ENCODE measurements around the gene NDUFB1. TPM values are rescaled to one million over a fixed set of nuclear protein-coding genes. Genes with fewer than 3 reads are reported as not detected.

The NDUFB1 gene
- total and polyA plus RNA-seq, 2 donors = 413 to 686 TPM

- WGBS = 98% methylated on average over 3 of the region's 3 CpGs
- Histone ChIP-seq H3K27ac (ENCODE audit: low read depth in 1 of 2, low read length in 1 of 2) (no peak overlapping the region), H3K4me3 (ENCODE audit: low read length in 2 of 2) (no peak overlapping the region), H3K36me3 (ENCODE audit: control insufficient read depth in 2 of 2, insufficient read depth in 2 of 2, low read length in 1 of 2) (peaks cover 41 to 77% of the 10 kb centered on the region in 2 donors), H3K9me3 (ENCODE audit: control insufficient read depth in 2 of 2, insufficient read depth in 1 of 2, low read length in 1 of 2) (no peaks in the 10 kb centered on the region), H3K4me1 (ENCODE audit: control insufficient read depth in 2 of 2, insufficient read depth in 2 of 2, low read length in 2 of 2) (no peaks in the 10 kb centered on the region), H3K27me3 (ENCODE audit: control insufficient read depth in 2 of 2, insufficient read depth in 1 of 2, low read length in 1 of 2) (no peaks in the 10 kb centered on the region)
- no peak for DNase-seq (ENCODE audit: low read depth in 6 of 9, low spot score in 9 of 9)
Observed at GRCh38 chr14:92143962-92144361, 22.5 kb upstream of the NDUFB1 start.

GRCh38 chr14:92143309-92143708, 21.8 kb upstream of the NDUFB1 start:
- Histone ChIP-seq H3K27ac (ENCODE audit: low read depth in 1 of 2, low read length in 1 of 2) (no peak overlapping the region), H3K27me3 (ENCODE audit: control insufficient read depth in 2 of 2, insufficient read depth in 1 of 2, low read length in 1 of 2) (no peaks in the 10 kb centered on the region), H3K4me1 (ENCODE audit: control insufficient read depth in 2 of 2, insufficient read depth in 2 of 2, low read length in 2 of 2) (no peaks in the 10 kb centered on the region), H3K36me3 (ENCODE audit: control insufficient read depth in 2 of 2, insufficient read depth in 2 of 2, low read length in 1 of 2) (peaks cover 45 to 80% of the 10 kb centered on the region in 2 donors), H3K4me3 (ENCODE audit: low read length in 2 of 2) (no peak overlapping the region), H3K9me3 (ENCODE audit: control insufficient read depth in 2 of 2, insufficient read depth in 1 of 2, low read length in 1 of 2) (no peaks in the 10 kb centered on the region)
- WGBS = 90% methylated on average over 4 of the region's 4 CpGs
- DNase-seq (ENCODE audit: low read depth in 6 of 9, low spot score in 9 of 9) = no peak

GRCh38 chr14:92135269-92135668, 13.8 kb upstream of the NDUFB1 start:
- peak in 4 of 9 donors; percentile 10 to 48 (median 16) for DNase-seq (ENCODE audit: low read depth in 6 of 9, low spot score in 9 of 9)
- H3K4me1 ChIP-seq (ENCODE audit: control insufficient read depth in 2 of 2, insufficient read depth in 2 of 2, low read length in 2 of 2) = no peaks in the 10 kb centered on the region
- peaks cover 28 to 73% of the 10 kb centered on the region in 2 donors for H3K36me3 ChIP-seq (ENCODE audit: control insufficient read depth in 2 of 2, insufficient read depth in 2 of 2, low read length in 1 of 2)
- H3K9me3 ChIP-seq (ENCODE audit: control insufficient read depth in 2 of 2, insufficient read depth in 1 of 2, low read length in 1 of 2) = no peaks in the 10 kb centered on the region
- no peak overlapping the region for H3K4me3 ChIP-seq (ENCODE audit: low read length in 2 of 2)
- 89% methylated on average over 1 of the region's 1 CpG for WGBS
- no peak overlapping the region for H3K27ac ChIP-seq (ENCODE audit: low read depth in 1 of 2, low read length in 1 of 2)
- no peaks in the 10 kb centered on the region for H3K27me3 ChIP-seq (ENCODE audit: control insufficient read depth in 2 of 2, insufficient read depth in 1 of 2, low read length in 1 of 2)

GRCh38 chr14:92134456-92134855, 12.9 kb upstream of the NDUFB1 start:
- Histone ChIP-seq H3K9me3 (ENCODE audit: control insufficient read depth in 2 of 2, insufficient read depth in 1 of 2, low read length in 1 of 2) (no peaks in the 10 kb centered on the region), H3K27me3 (ENCODE audit: control insufficient read depth in 2 of 2, insufficient read depth in 1 of 2, low read length in 1 of 2) (no peaks in the 10 kb centered on the region), H3K27ac (ENCODE audit: low read depth in 1 of 2, low read length in 1 of 2) (no peak overlapping the region), H3K4me3 (ENCODE audit: low read length in 2 of 2) (no peak overlapping the region), H3K36me3 (ENCODE audit: control insufficient read depth in 2 of 2, insufficient read depth in 2 of 2, low read length in 1 of 2) (peaks cover 28 to 78% of the 10 kb centered on the region in 2 donors), H3K4me1 (ENCODE audit: control insufficient read depth in 2 of 2, insufficient read depth in 2 of 2, low read length in 2 of 2) (no peaks in the 10 kb centered on the region)
- DNase-seq (ENCODE audit: low read depth in 6 of 9, low spot score in 9 of 9) = no peak
- WGBS = 99% methylated on average over 1 of the region's 1 CpG

GRCh38 chr14:92122761-92123160, 1.3 kb upstream of the NDUFB1 start:
- Histone ChIP-seq H3K27me3 (ENCODE audit: control insufficient read depth in 2 of 2, insufficient read depth in 1 of 2, low read length in 1 of 2) (no peaks in the 10 kb centered on the region), H3K4me1 (ENCODE audit: control insufficient read depth in 2 of 2, insufficient read depth in 2 of 2, low read length in 2 of 2) (peaks cover 11 to 14% of the 10 kb centered on the region in 2 donors), H3K36me3 (ENCODE audit: control insufficient read depth in 2 of 2, insufficient read depth in 2 of 2, low read length in 1 of 2) (peaks cover 0 to 26% of the 10 kb centered on the region in 2 donors), H3K27ac (ENCODE audit: low read depth in 1 of 2, low read length in 1 of 2) (peak overlapping the region in 1 of 2 donors; percentile 89), H3K9me3 (ENCODE audit: control insufficient read depth in 2 of 2, insufficient read depth in 1 of 2, low read length in 1 of 2) (no peaks in the 10 kb centered on the region), H3K4me3 (ENCODE audit: low read length in 2 of 2) (peak overlapping the region; percentile 76 to 99)
- WGBS = 73% methylated on average over 9 of the region's 9 CpGs
- DNase-seq (ENCODE audit: low read depth in 6 of 9, low spot score in 9 of 9) = no peak

GRCh38 chr14:92122351-92122677, 808 bp upstream of the NDUFB1 start:
- H3K36me3 ChIP-seq (ENCODE audit: control insufficient read depth in 2 of 2, insufficient read depth in 2 of 2, low read length in 1 of 2) = peaks cover 0 to 26% of the 10 kb centered on the region in 2 donors
- peak overlapping the region; percentile 76 to 99 for H3K4me3 ChIP-seq (ENCODE audit: low read length in 2 of 2)
- peaks cover 11 to 14% of the 10 kb centered on the region in 2 donors for H3K4me1 ChIP-seq (ENCODE audit: control insufficient read depth in 2 of 2, insufficient read depth in 2 of 2, low read length in 2 of 2)
- no peaks in the 10 kb centered on the region for H3K9me3 ChIP-seq (ENCODE audit: control insufficient read depth in 2 of 2, insufficient read depth in 1 of 2, low read length in 1 of 2)
- H3K27me3 ChIP-seq (ENCODE audit: control insufficient read depth in 2 of 2, insufficient read depth in 1 of 2, low read length in 1 of 2) = no peaks in the 10 kb centered on the region
- H3K27ac ChIP-seq (ENCODE audit: low read depth in 1 of 2, low read length in 1 of 2) = peak overlapping the region in 1 of 2 donors; percentile 89
- WGBS = under 1% methylated on average over 22 of the region's 22 CpGs
- DNase-seq (ENCODE audit: low read depth in 6 of 9, low spot score in 9 of 9) = peak in 5 of 9 donors; percentile 22 to 68 (median 29)

GRCh38 chr14:92121207-92121669, 268 bp downstream of the NDUFB1 start:
- peak overlapping the region; percentile 86 to 89 for H3K27ac ChIP-seq (ENCODE audit: low read depth in 1 of 2, low read length in 1 of 2)
- H3K36me3 ChIP-seq (ENCODE audit: control insufficient read depth in 2 of 2, insufficient read depth in 2 of 2, low read length in 1 of 2) = peaks cover 0 to 23% of the 10 kb centered on the region in 2 donors
- DNase-seq (ENCODE audit: low read depth in 6 of 9, low spot score in 9 of 9) = peak in 4 of 9 donors; percentile 10 to 33 (median 22)
- no peaks in the 10 kb centered on the region for H3K9me3 ChIP-seq (ENCODE audit: control insufficient read depth in 2 of 2, insufficient read depth in 1 of 2, low read length in 1 of 2)
- peak overlapping the region; percentile 76 to 99 for H3K4me3 ChIP-seq (ENCODE audit: low read length in 2 of 2)
- under 1% methylated on average over 36 of the region's 36 CpGs for WGBS
- H3K27me3 ChIP-seq (ENCODE audit: control insufficient read depth in 2 of 2, insufficient read depth in 1 of 2, low read length in 1 of 2) = no peaks in the 10 kb centered on the region
- peaks cover 11 to 14% of the 10 kb centered on the region in 2 donors for H3K4me1 ChIP-seq (ENCODE audit: control insufficient read depth in 2 of 2, insufficient read depth in 2 of 2, low read length in 2 of 2)

- Histone ChIP-seq H3K36me3 (ENCODE audit: control insufficient read depth in 2 of 2, insufficient read depth in 2 of 2, low read length in 1 of 2) (no peaks in the 10 kb centered on the region), H3K4me3 (ENCODE audit: low read length in 2 of 2) (no peak overlapping the region), H3K27me3 (ENCODE audit: control insufficient read depth in 2 of 2, insufficient read depth in 1 of 2, low read length in 1 of 2) (no peaks in the 10 kb centered on the region), H3K4me1 (ENCODE audit: control insufficient read depth in 2 of 2, insufficient read depth in 2 of 2, low read length in 2 of 2) (peaks cover 16 to 24% of the 10 kb centered on the region in 2 donors), H3K27ac (ENCODE audit: low read depth in 1 of 2, low read length in 1 of 2) (no peak overlapping the region), H3K9me3 (ENCODE audit: control insufficient read depth in 2 of 2, insufficient read depth in 1 of 2, low read length in 1 of 2) (no peaks in the 10 kb centered on the region)
- no peak for DNase-seq (ENCODE audit: low read depth in 6 of 9, low spot score in 9 of 9)
- WGBS = 95% methylated on average over 5 of the region's 5 CpGs
Observed at GRCh38 chr14:92109490-92109889, 12.0 kb downstream of the NDUFB1 start.

- H3K9me3 ChIP-seq (ENCODE audit: control insufficient read depth in 2 of 2, insufficient read depth in 1 of 2, low read length in 1 of 2) = no peaks in the 10 kb centered on the region
- WGBS = 38% methylated on average over 11 of the region's 11 CpGs
- H3K27ac ChIP-seq (ENCODE audit: low read depth in 1 of 2, low read length in 1 of 2) = peak overlapping the region; percentile 66 to 74
- no peaks in the 10 kb centered on the region for H3K36me3 ChIP-seq (ENCODE audit: control insufficient read depth in 2 of 2, insufficient read depth in 2 of 2, low read length in 1 of 2)
- peak in 7 of 9 donors; percentile 8 to 75 (median 35) for DNase-seq (ENCODE audit: low read depth in 6 of 9, low spot score in 9 of 9)
- H3K4me1 ChIP-seq (ENCODE audit: control insufficient read depth in 2 of 2, insufficient read depth in 2 of 2, low read length in 2 of 2) = peaks cover 16 to 26% of the 10 kb centered on the region in 2 donors
- H3K27me3 ChIP-seq (ENCODE audit: control insufficient read depth in 2 of 2, insufficient read depth in 1 of 2, low read length in 1 of 2) = no peaks in the 10 kb centered on the region
- H3K4me3 ChIP-seq (ENCODE audit: low read length in 2 of 2) = peak overlapping the region; percentile 6 to 12
Observed at GRCh38 chr14:92108345-92109254, 12.9 kb downstream of the NDUFB1 start.
